Measurements from ENCODE around the gene PKN2. TPM values are rescaled to one million over a fixed set of nuclear protein-coding genes. Genes with fewer than 3 reads are reported as not detected.

Gene PKN2
- total RNA-seq, 5 donors from 2014 or later (not counting 1 experiment from before 2014, with no cell fraction given), result 33.1 to 50.6 (median 35.9) TPM

- peaks cover 0 to 16% of the 10 kb centered on the region in 2 donors for H3K36me3 ChIP-seq (ENCODE audit: control insufficient read depth in 2 of 2, extremely low read depth in 1 of 2, insufficient read depth in 1 of 2, low read length in 1 of 2)
- ChIA-PET POLR2A (interaction anchor here (0.6 to 0.7 kb wide), 3 partner anchors 10 to 80 kb away, joined by 3 to 4 read pairs (median 4); no protein-coding TSS in a partner anchor), CTCF (no interaction called here)
- ATAC-seq (replicated peaks in 1 of 4), result no peak
- H3K4me1 ChIP-seq (ENCODE audit: control insufficient read depth in 1 of 2, extremely low read depth in 1 of 2, insufficient read depth in 2 of 2, low read length in 2 of 2), result no peaks in the 10 kb centered on the region
- Mint-ChIP-seq H3K27ac (no peak overlapping the region), H3K4me3 (no peak overlapping the region), H3K27me3 (no peaks in the 10 kb centered on the region), H3K36me3 (peaks cover 33% of the 10 kb centered on the region), H3K4me1 (peaks cover 8 to 16% (median 12%) of the 10 kb centered on the region in 3 donors), H3K9me3 (no peaks in the 10 kb centered on the region)
- DNase-seq, result no peak
- no peaks in the 10 kb centered on the region for H3K27me3 ChIP-seq (replicated peaks in 1 of 2; ENCODE audit: control insufficient read depth in 2 of 2, extremely low read depth in 1 of 2, insufficient read depth in 2 of 2, low read length in 1 of 2)
- 100% methylated on average over 1 of the region's 1 CpG for WGBS (ENCODE audit: insufficient coverage)
- no peaks in the 10 kb centered on the region for H3K9me3 ChIP-seq
- no peak overlapping the region for H3K27ac ChIP-seq (ENCODE audit: low read length)
- H3K4me3 ChIP-seq (ENCODE audit: control insufficient read depth in 1 of 2, extremely low read depth in 1 of 2, low read length in 1 of 2), result no peak overlapping the region
These were observed 79.8 kb downstream of the PKN2 start for GRCh38 chr1:88763649-88764406.

DNA sequence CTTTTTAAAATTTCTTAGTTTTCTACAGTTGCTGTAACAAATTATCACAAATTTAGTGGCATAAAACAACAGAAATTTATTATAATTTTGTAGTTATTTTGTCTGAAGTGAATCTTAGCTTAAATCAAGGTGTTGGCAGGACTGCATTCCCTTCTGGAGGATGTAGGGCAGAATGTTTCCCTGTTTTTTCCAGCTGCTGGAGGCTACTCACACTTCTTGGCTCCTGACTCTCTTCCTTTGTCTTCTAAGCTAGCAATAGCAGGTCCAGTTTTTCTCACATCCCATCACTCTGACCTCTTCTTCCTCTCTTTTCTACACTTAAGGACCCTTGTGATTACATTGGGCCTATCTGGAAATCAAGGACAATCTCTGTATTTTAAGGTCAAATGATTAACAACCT lies 84.1 kb downstream of the PKN2 start:
- H3K36me3 Mint-ChIP-seq, result peaks cover 31% of the 10 kb centered on the region
- Histone ChIP-seq H3K27me3 (replicated peaks in 1 of 2; ENCODE audit: control insufficient read depth in 2 of 2, extremely low read depth in 1 of 2, insufficient read depth in 2 of 2, low read length in 1 of 2) (no peaks in the 10 kb centered on the region), H3K27ac (ENCODE audit: low read length) (no peak overlapping the region), H3K4me1 (ENCODE audit: control insufficient read depth in 1 of 2, extremely low read depth in 1 of 2, insufficient read depth in 2 of 2, low read length in 2 of 2) (no peaks in the 10 kb centered on the region), H3K9me3 (no peaks in the 10 kb centered on the region), H3K36me3 (ENCODE audit: control insufficient read depth in 2 of 2, extremely low read depth in 1 of 2, insufficient read depth in 1 of 2, low read length in 1 of 2) (peaks cover 0 to 18% of the 10 kb centered on the region in 2 donors), H3K4me3 (ENCODE audit: control insufficient read depth in 1 of 2, extremely low read depth in 1 of 2, low read length in 1 of 2) (no peak overlapping the region)
- no peak overlapping the region for H3K4me3 Mint-ChIP-seq
- H3K27me3 Mint-ChIP-seq, result no peaks in the 10 kb centered on the region
- no peaks in the 10 kb centered on the region for H3K9me3 Mint-ChIP-seq
- peaks cover 4 to 11% (median 4%) of the 10 kb centered on the region in 3 donors for H3K4me1 Mint-ChIP-seq
- ChIA-PET POLR2A (no interaction called here), CTCF (no interaction called here)
- ATAC-seq (replicated peaks in 1 of 4), result no peak
- no peak for DNase-seq
- peak overlapping the region in 1 of 2 donors; percentile 1 for H3K27ac Mint-ChIP-seq

GRCh38 chr1:88768816-88769215 lies 84.7 kb downstream of the PKN2 start:
- Histone ChIP-seq H3K4me1 (ENCODE audit: control insufficient read depth in 1 of 2, extremely low read depth in 1 of 2, insufficient read depth in 2 of 2, low read length in 2 of 2) (no peaks in the 10 kb centered on the region), H3K27ac (ENCODE audit: low read length) (no peak overlapping the region), H3K4me3 (ENCODE audit: control insufficient read depth in 1 of 2, extremely low read depth in 1 of 2, low read length in 1 of 2) (no peak overlapping the region), H3K27me3 (replicated peaks in 1 of 2; ENCODE audit: control insufficient read depth in 2 of 2, extremely low read depth in 1 of 2, insufficient read depth in 2 of 2, low read length in 1 of 2) (no peaks in the 10 kb centered on the region), H3K9me3 (no peaks in the 10 kb centered on the region), H3K36me3 (ENCODE audit: control insufficient read depth in 2 of 2, extremely low read depth in 1 of 2, insufficient read depth in 1 of 2, low read length in 1 of 2) (peaks cover 4 to 22% of the 10 kb centered on the region in 2 donors)
- WGBS (ENCODE audit: insufficient coverage), result no CpG with 5 or more reads among the region's 5 CpGs
- no peaks in the 10 kb centered on the region for H3K9me3 Mint-ChIP-seq
- H3K36me3 Mint-ChIP-seq, result peaks cover 34% of the 10 kb centered on the region
- no peaks in the 10 kb centered on the region for H3K27me3 Mint-ChIP-seq
- ChIA-PET POLR2A (no interaction called here), CTCF (no interaction called here)
- DNase-seq, result no peak
- H3K27ac Mint-ChIP-seq, result peak overlapping the region in 1 of 2 donors; percentile 44
- peaks cover 3 to 9% (median 4%) of the 10 kb centered on the region in 3 donors for H3K4me1 Mint-ChIP-seq
- no peak overlapping the region for H3K4me3 Mint-ChIP-seq
- no peak for ATAC-seq (replicated peaks in 1 of 4)

- H3K4me3 Mint-ChIP-seq, result no peak overlapping the region
- peaks cover 68% of the 10 kb centered on the region for H3K36me3 Mint-ChIP-seq
- H3K9me3 Mint-ChIP-seq, result no peaks in the 10 kb centered on the region
- ATAC-seq (replicated peaks in 1 of 4) (no peak), DNase-seq (no peak)
- CTCF ChIA-PET, result no interaction called here
- no CpG with 5 or more reads among the region's 3 CpGs for WGBS (ENCODE audit: insufficient coverage)
- Histone ChIP-seq H3K9me3 (no peaks in the 10 kb centered on the region), H3K27me3 (replicated peaks in 1 of 2; ENCODE audit: control insufficient read depth in 2 of 2, extremely low read depth in 1 of 2, insufficient read depth in 2 of 2, low read length in 1 of 2) (no peaks in the 10 kb centered on the region), H3K27ac (ENCODE audit: low read length) (no peak overlapping the region), H3K4me3 (ENCODE audit: control insufficient read depth in 1 of 2, extremely low read depth in 1 of 2, low read length in 1 of 2) (no peak overlapping the region), H3K36me3 (ENCODE audit: control insufficient read depth in 2 of 2, extremely low read depth in 1 of 2, insufficient read depth in 1 of 2, low read length in 1 of 2) (peaks cover 6 to 45% of the 10 kb centered on the region in 2 donors), H3K4me1 (ENCODE audit: control insufficient read depth in 1 of 2, extremely low read depth in 1 of 2, insufficient read depth in 2 of 2, low read length in 2 of 2) (no peaks in the 10 kb centered on the region)
- POLR2A ChIA-PET, result interaction anchor here in 1 of 2 donors (0.5 kb wide), 1 partner anchor 10 kb away, joined by 4 read pairs; no protein-coding TSS in a partner anchor
- no peak overlapping the region for H3K27ac Mint-ChIP-seq
- H3K27me3 Mint-ChIP-seq, result no peaks in the 10 kb centered on the region
- peaks cover 0 to 5% (median 4%) of the 10 kb centered on the region in 3 donors for H3K4me1 Mint-ChIP-seq
These were observed 89.6 kb downstream of the PKN2 start for GRCh38 chr1:88773540-88774150.

GRCh38 chr1:88774151-88774556 lies 90.1 kb downstream of the PKN2 start:
- Mint-ChIP-seq H3K9me3 (no peaks in the 10 kb centered on the region), H3K27ac (no peak overlapping the region), H3K4me1 (peaks cover 0 to 5% (median 4%) of the 10 kb centered on the region in 3 donors), H3K4me3 (no peak overlapping the region), H3K36me3 (peaks cover 69% of the 10 kb centered on the region), H3K27me3 (no peaks in the 10 kb centered on the region)
- 83% methylated on average over 1 of the region's 1 CpG for WGBS (ENCODE audit: insufficient coverage)
- ChIA-PET POLR2A (interaction anchor here in 1 of 2 donors (0.5 kb wide), 1 partner anchor 10 kb away, joined by 4 read pairs; no protein-coding TSS in a partner anchor), CTCF (interaction anchor here in 1 of 2 donors (0.6 kb wide), 1 partner anchor 105 kb away, joined by 6 read pairs; no protein-coding TSS in a partner anchor)
- Histone ChIP-seq H3K36me3 (ENCODE audit: control insufficient read depth in 2 of 2, extremely low read depth in 1 of 2, insufficient read depth in 1 of 2, low read length in 1 of 2) (peaks cover 6 to 42% of the 10 kb centered on the region in 2 donors), H3K27me3 (replicated peaks in 1 of 2; ENCODE audit: control insufficient read depth in 2 of 2, extremely low read depth in 1 of 2, insufficient read depth in 2 of 2, low read length in 1 of 2) (no peaks in the 10 kb centered on the region), H3K4me3 (ENCODE audit: control insufficient read depth in 1 of 2, extremely low read depth in 1 of 2, low read length in 1 of 2) (no peak overlapping the region), H3K27ac (ENCODE audit: low read length) (no peak overlapping the region), H3K4me1 (ENCODE audit: control insufficient read depth in 1 of 2, extremely low read depth in 1 of 2, insufficient read depth in 2 of 2, low read length in 2 of 2) (no peaks in the 10 kb centered on the region), H3K9me3 (no peaks in the 10 kb centered on the region)
- ATAC-seq (replicated peaks in 1 of 4) (no peak), DNase-seq (no peak)

GRCh38 chr1:88777604-88778149 lies 93.6 kb downstream of the PKN2 start:
- H3K9me3 ChIP-seq, result no peaks in the 10 kb centered on the region
- no peaks in the 10 kb centered on the region for H3K4me1 ChIP-seq (ENCODE audit: control insufficient read depth in 1 of 2, extremely low read depth in 1 of 2, insufficient read depth in 2 of 2, low read length in 2 of 2)
- H3K4me3 Mint-ChIP-seq, result no peak overlapping the region
- POLR2A ChIA-PET, result no interaction called here
- no peak overlapping the region for H3K27ac Mint-ChIP-seq
- no peaks in the 10 kb centered on the region for H3K27me3 Mint-ChIP-seq
- no peak for ATAC-seq (replicated peaks in 1 of 4)
- peaks cover 6 to 39% of the 10 kb centered on the region in 2 donors for H3K36me3 ChIP-seq (ENCODE audit: control insufficient read depth in 2 of 2, extremely low read depth in 1 of 2, insufficient read depth in 1 of 2, low read length in 1 of 2)
- CTCF ChIA-PET, result no interaction called here
- no peak overlapping the region for H3K27ac ChIP-seq (ENCODE audit: low read length)
- peaks cover 73% of the 10 kb centered on the region for H3K36me3 Mint-ChIP-seq
- H3K27me3 ChIP-seq (replicated peaks in 1 of 2; ENCODE audit: control insufficient read depth in 2 of 2, extremely low read depth in 1 of 2, insufficient read depth in 2 of 2, low read length in 1 of 2), result no peaks in the 10 kb centered on the region
- 100% methylated on average over 1 of the region's 3 CpGs for WGBS (ENCODE audit: insufficient coverage)
- peaks cover 0 to 5% (median 4%) of the 10 kb centered on the region in 3 donors for H3K4me1 Mint-ChIP-seq
- no peak for DNase-seq
- no peak overlapping the region for H3K4me3 ChIP-seq (ENCODE audit: control insufficient read depth in 1 of 2, extremely low read depth in 1 of 2, low read length in 1 of 2)
- no peaks in the 10 kb centered on the region for H3K9me3 Mint-ChIP-seq

Data from T-cell (primary cell).